ENCODE measurements around the gene ACSL1. TPM values are rescaled to one million over a fixed set of nuclear protein-coding genes. Genes with fewer than 3 reads are reported as not detected.
A peak's percentile ranks its signal among the peaks of the same experiment; 100 is the strongest.

Gene ACSL1
- total and polyA plus RNA-seq, 2 donors (not counting 1 experiment from before 2014, with no cell fraction given) = 15.4 to 30.1 TPM

DNA sequence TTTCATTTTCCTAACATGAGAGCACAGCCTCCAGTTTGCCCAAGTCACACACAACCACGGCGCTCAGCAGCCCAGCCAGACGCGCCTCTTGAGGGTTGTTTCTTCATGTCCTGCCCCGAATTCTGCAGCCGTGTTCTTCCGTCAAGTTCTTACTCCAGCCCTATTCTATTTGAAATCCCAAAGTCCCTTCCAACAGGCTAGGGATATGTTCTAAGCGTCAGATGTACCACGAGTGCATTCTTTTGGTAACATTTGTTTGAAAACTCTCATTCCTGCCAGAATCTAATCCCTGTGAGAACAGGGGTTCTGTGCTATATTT lies 23.1 kb downstream of the ACSL1 start:
- no peaks in the 10 kb centered on the region for H3K9me3 ChIP-seq (ENCODE audit: control insufficient read depth, insufficient read depth, low read depth, low read length)
- no peaks in the 10 kb centered on the region for H4K20me1 ChIP-seq (ENCODE audit: control insufficient read depth, extremely low read depth, insufficient read depth, low read length)
- no peak overlapping the region for H3K27ac ChIP-seq (ENCODE audit: insufficient read depth, low read length)
- DNase-seq (ENCODE audit: low read depth in 2 of 2) = peak; percentile 17 to 22
- no peaks in the 10 kb centered on the region for H3K36me3 ChIP-seq (ENCODE audit: control insufficient read depth, insufficient read depth, low read length)
- H3K79me2 ChIP-seq (ENCODE audit: control insufficient read depth, insufficient read depth, low read length) = no peaks in the 10 kb centered on the region
- no peaks in the 10 kb centered on the region for H3K4me1 ChIP-seq (ENCODE audit: control insufficient read depth, extremely low read depth, insufficient read depth, low read length)
- no peaks in the 10 kb centered on the region for H3K27me3 ChIP-seq (ENCODE audit: control insufficient read depth, insufficient read depth, low read length)
- TF ChIP-seq, protein P1, sequence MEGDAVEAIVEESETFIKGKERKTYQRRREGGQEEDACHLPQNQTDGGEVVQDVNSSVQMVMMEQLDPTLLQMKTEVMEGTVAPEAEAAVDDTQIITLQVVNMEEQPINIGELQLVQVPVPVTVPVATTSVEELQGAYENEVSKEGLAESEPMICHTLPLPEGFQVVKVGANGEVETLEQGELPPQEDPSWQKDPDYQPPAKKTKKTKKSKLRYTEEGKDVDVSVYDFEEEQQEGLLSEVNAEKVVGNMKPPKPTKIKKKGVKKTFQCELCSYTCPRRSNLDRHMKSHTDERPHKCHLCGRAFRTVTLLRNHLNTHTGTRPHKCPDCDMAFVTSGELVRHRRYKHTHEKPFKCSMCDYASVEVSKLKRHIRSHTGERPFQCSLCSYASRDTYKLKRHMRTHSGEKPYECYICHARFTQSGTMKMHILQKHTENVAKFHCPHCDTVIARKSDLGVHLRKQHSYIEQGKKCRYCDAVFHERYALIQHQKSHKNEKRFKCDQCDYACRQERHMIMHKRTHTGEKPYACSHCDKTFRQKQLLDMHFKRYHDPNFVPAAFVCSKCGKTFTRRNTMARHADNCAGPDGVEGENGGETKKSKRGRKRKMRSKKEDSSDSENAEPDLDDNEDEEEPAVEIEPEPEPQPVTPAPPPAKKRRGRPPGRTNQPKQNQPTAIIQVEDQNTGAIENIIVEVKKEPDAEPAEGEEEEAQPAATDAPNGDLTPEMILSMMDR (conservative IDR thresholded peaks at IDR 0.05 in 1 of 2, IDR thresholded peaks at IDR 0.05 in 1 of 2; ENCODE audit: low read depth in 1 of 2, low read length in 2 of 2) = no peak
- no peak for TF ChIP-seq EZH2 (IDR thresholded peaks at IDR 0.05; ENCODE audit: low read length, missing control alignments)
- no peak overlapping the region for H2AFZ ChIP-seq (ENCODE audit: low read length)
- no peak overlapping the region for H3K4me3 ChIP-seq (replicated peaks in 1 of 4; ENCODE audit: control extremely low read depth in 1 of 4, insufficient read depth in 1 of 4, low read depth in 3 of 4, low read length in 4 of 4)
- no peak overlapping the region for H3K4me2 ChIP-seq (ENCODE audit: extremely low read depth, insufficient read depth, low read length)
- no peak overlapping the region for H3K9ac ChIP-seq (ENCODE audit: insufficient read depth, low read length)

DNA sequence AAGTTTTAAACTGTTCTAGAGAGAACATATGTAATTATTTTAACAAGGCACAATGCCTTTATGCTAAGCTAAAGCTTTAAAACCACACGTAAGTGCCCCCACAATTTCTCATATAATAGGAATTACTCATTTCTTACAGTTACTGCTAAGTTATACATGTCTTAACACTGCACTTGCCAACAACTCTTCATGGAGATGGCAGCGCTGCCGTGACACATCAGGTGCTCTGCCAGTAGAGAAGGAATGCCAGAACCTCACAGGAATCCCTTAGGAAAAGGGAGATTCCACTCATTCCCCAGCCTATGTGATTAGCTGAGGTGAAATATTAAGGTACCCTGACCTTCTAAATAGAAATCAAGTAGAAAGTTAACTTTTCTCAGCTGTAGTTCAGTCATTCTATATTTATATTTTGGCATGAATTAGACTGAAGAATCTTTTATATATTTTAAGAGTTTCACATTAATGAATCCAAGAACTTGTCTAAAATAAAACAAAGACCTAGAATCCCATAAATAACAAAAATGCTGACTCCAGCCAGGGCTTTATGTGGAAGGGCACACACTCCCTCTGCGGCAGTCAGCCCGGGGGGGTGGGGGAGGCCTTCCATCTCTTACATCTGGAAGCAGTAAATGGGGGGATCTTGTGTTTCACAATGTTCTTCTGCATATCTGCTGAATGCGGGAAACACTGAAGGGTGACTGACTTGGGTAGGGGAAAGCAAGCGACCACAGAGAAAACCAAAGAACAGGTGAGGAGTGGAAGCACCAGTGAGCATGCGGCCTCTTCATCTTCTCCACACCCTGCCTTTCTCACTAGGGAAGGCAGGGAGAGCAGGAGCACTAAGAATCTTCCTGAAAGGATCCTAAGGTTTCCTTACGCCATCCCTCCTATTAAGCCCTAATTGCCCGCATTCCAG lies 23.7 kb downstream of the ACSL1 start:
- Histone ChIP-seq H4K20me1 (ENCODE audit: control insufficient read depth, extremely low read depth, insufficient read depth, low read length) (no peaks in the 10 kb centered on the region), H3K4me2 (ENCODE audit: extremely low read depth, insufficient read depth, low read length) (no peak overlapping the region)

DNA sequence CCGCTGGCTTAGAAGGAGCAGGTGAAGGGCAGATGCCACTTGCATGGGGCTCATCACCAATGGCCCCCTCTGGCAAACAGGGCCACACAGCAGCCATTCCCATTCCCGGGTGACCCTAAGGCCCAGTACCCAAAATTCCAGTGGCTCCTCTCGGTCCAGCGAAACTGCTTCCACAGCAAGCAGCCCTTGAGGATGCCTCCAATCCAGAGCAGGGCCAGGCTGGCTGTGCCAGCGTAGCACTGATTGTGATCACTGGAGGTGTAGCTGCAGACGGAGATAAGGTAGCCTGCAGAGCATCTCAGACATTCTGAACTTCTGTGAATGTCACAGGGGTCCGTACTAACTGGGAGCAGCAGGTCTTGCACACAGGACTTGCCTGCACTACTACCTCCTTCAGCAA lies 27.3 kb downstream of the ACSL1 start:
- no peak for DNase-seq (ENCODE audit: low read depth in 2 of 2)
- H3K4me3 ChIP-seq (replicated peaks in 1 of 4; ENCODE audit: control extremely low read depth in 1 of 4, insufficient read depth in 1 of 4, low read depth in 3 of 4, low read length in 4 of 4) = no peak overlapping the region
- H3K36me3 ChIP-seq (ENCODE audit: control insufficient read depth, insufficient read depth, low read length) = no peaks in the 10 kb centered on the region
- H3K9ac ChIP-seq (ENCODE audit: insufficient read depth, low read length) = no peak overlapping the region
- H3K9me3 ChIP-seq (ENCODE audit: control insufficient read depth, insufficient read depth, low read depth, low read length) = no peaks in the 10 kb centered on the region
- no peak overlapping the region for H2AFZ ChIP-seq (ENCODE audit: low read length)
- TF ChIP-seq, protein P1 (conservative IDR thresholded peaks at IDR 0.05 in 1 of 2, IDR thresholded peaks at IDR 0.05 in 1 of 2; ENCODE audit: low read depth in 1 of 2, low read length in 2 of 2) = no peak
- no peak for TF ChIP-seq EZH2 (IDR thresholded peaks at IDR 0.05; ENCODE audit: low read length, missing control alignments)
- H3K4me2 ChIP-seq (ENCODE audit: extremely low read depth, insufficient read depth, low read length) = no peak overlapping the region
- H4K20me1 ChIP-seq (ENCODE audit: control insufficient read depth, extremely low read depth, insufficient read depth, low read length) = no peaks in the 10 kb centered on the region
- no peaks in the 10 kb centered on the region for H3K79me2 ChIP-seq (ENCODE audit: control insufficient read depth, insufficient read depth, low read length)
- H3K27me3 ChIP-seq (ENCODE audit: control insufficient read depth, insufficient read depth, low read length) = no peaks in the 10 kb centered on the region
- no peaks in the 10 kb centered on the region for H3K4me1 ChIP-seq (ENCODE audit: control insufficient read depth, extremely low read depth, insufficient read depth, low read length)
- H3K27ac ChIP-seq (ENCODE audit: insufficient read depth, low read length) = no peak overlapping the region

More for the DNA sequence above, 23.7 kb downstream of the ACSL1 start:
- Histone ChIP-seq H3K9ac (ENCODE audit: insufficient read depth, low read length) (no peak overlapping the region), H2AFZ (ENCODE audit: low read length) (no peak overlapping the region), H3K27ac (ENCODE audit: insufficient read depth, low read length) (no peak overlapping the region), H3K27me3 (ENCODE audit: control insufficient read depth, insufficient read depth, low read length) (no peaks in the 10 kb centered on the region), H3K9me3 (ENCODE audit: control insufficient read depth, insufficient read depth, low read depth, low read length) (no peaks in the 10 kb centered on the region), H3K79me2 (ENCODE audit: control insufficient read depth, insufficient read depth, low read length) (no peaks in the 10 kb centered on the region), H3K4me3 (replicated peaks in 1 of 4; ENCODE audit: control extremely low read depth in 1 of 4, insufficient read depth in 1 of 4, low read depth in 3 of 4, low read length in 4 of 4) (no peak overlapping the region), H3K36me3 (ENCODE audit: control insufficient read depth, insufficient read depth, low read length) (no peaks in the 10 kb centered on the region), H3K4me1 (ENCODE audit: control insufficient read depth, extremely low read depth, insufficient read depth, low read length) (no peaks in the 10 kb centered on the region)
- peak; percentile 8 to 84 for DNase-seq (ENCODE audit: low read depth in 2 of 2)
- no peak for TF ChIP-seq EZH2 (IDR thresholded peaks at IDR 0.05; ENCODE audit: low read length, missing control alignments)
- TF ChIP-seq, protein P1 (conservative IDR thresholded peaks at IDR 0.05 in 1 of 2, IDR thresholded peaks at IDR 0.05 in 1 of 2; ENCODE audit: low read depth in 1 of 2, low read length in 2 of 2) = no peak
